Measurements from ENCODE around the gene GPRC5D. TPM values are rescaled to one million over a fixed set of nuclear protein-coding genes. Genes with fewer than 3 reads are reported as not detected.
A peak's percentile ranks its signal among the peaks of the same experiment; 100 is the strongest.

Gene GPRC5D
- polyA plus RNA-seq, 1 experiment: not detected

GRCh38 chr12:12899530-12900380, 52.2 kb downstream of the GPRC5D start:
- CTCF ChIA-PET: interaction anchor here (0.7 to 4.3 kb wide), 3 partner anchors 16 to 356 kb away, joined by 4 to 18 read pairs (median 12); no protein-coding TSS in a partner anchor

GRCh38 chr12:12898911-12899511, 53.0 kb downstream of the GPRC5D start:
- no peak for TF ChIP-seq CTCF (IDR thresholded peaks at IDR 0.05; ENCODE audit: low read depth, low read length)
- POLR2A ChIA-PET: interaction anchor here (0.5 kb wide), 1 partner anchor 98 kb away, joined by 6 read pairs; no protein-coding TSS in a partner anchor
- Histone ChIP-seq H3K9me3 (ENCODE audit: control insufficient read depth, insufficient read depth, low read length) (no peaks in the 10 kb centered on the region), H3K27ac (ENCODE audit: low read depth, low read length) (peak overlapping the region; percentile 84), H3K27me3 (ENCODE audit: control insufficient read depth, insufficient read depth, low read length) (no peaks in the 10 kb centered on the region), H3K4me3 (ENCODE audit: low read depth, low read length) (no peak overlapping the region)
- no peak for DNase-seq (ENCODE audit: low read depth, low spot score)
- CTCF ChIA-PET: interaction anchor here (0.7 to 4.3 kb wide), 3 partner anchors 17 to 357 kb away, joined by 4 to 18 read pairs (median 12); no protein-coding TSS in a partner anchor

More at GRCh38 chr12:12899530-12900380, 52.2 kb downstream of the GPRC5D start:
- TF ChIP-seq CTCF (IDR thresholded peaks at IDR 0.05; ENCODE audit: low read depth, low read length): no peak
- H3K27ac ChIP-seq (ENCODE audit: low read depth, low read length): peak overlapping the region; percentile 92
- H3K9me3 ChIP-seq (ENCODE audit: control insufficient read depth, insufficient read depth, low read length): no peaks in the 10 kb centered on the region
- POLR2A ChIA-PET: interaction anchor here (0.5 to 0.7 kb wide), 2 partner anchors 96 to 99 kb away, joined by 3 to 6 read pairs; no protein-coding TSS in a partner anchor
- no peaks in the 10 kb centered on the region for H3K27me3 ChIP-seq (ENCODE audit: control insufficient read depth, insufficient read depth, low read length)
- peak; percentile 94 for DNase-seq (ENCODE audit: low read depth, low spot score)
- peak overlapping the region; percentile 31; the same call in 1 of the 2 replicates for H3K4me3 ChIP-seq (ENCODE audit: low read depth, low read length)

- Histone ChIP-seq H3K27ac (ENCODE audit: low read depth, low read length) (peak overlapping the region; percentile 31), H3K9me3 (ENCODE audit: control insufficient read depth, insufficient read depth, low read length) (no peaks in the 10 kb centered on the region), H3K27me3 (ENCODE audit: control insufficient read depth, insufficient read depth, low read length) (no peaks in the 10 kb centered on the region), H3K4me3 (ENCODE audit: low read depth, low read length) (no peak overlapping the region)
- CTCF ChIA-PET: interaction anchor here (1.0 to 4.3 kb wide), 4 partner anchors 17 to 161 kb away, joined by 3 to 18 read pairs (median 8); no protein-coding TSS in a partner anchor
- no peak for TF ChIP-seq CTCF (IDR thresholded peaks at IDR 0.05; ENCODE audit: low read depth, low read length)
- DNase-seq (ENCODE audit: low read depth, low spot score): no peak
- POLR2A ChIA-PET: no interaction called here
Observed at GRCh38 chr12:12898136-12898717, 53.7 kb downstream of the GPRC5D start.

- H3K9me3 ChIP-seq (ENCODE audit: control insufficient read depth, insufficient read depth, low read length): no peaks in the 10 kb centered on the region
- no peak for DNase-seq (ENCODE audit: low read depth, low spot score)
- no peak overlapping the region for H3K27ac ChIP-seq (ENCODE audit: low read depth, low read length)
- no peak overlapping the region for H3K4me3 ChIP-seq (ENCODE audit: low read depth, low read length)
- no peaks in the 10 kb centered on the region for H3K27me3 ChIP-seq (ENCODE audit: control insufficient read depth, insufficient read depth, low read length)
- ChIA-PET CTCF (interaction anchor here (0.6 to 4.3 kb wide), 6 partner anchors 18 to 497 kb away, joined by 3 to 18 read pairs (median 4); no protein-coding TSS in a partner anchor), POLR2A (interaction anchor here (0.6 kb wide), 1 partner anchor 85 kb away, joined by 6 read pairs; no protein-coding TSS in a partner anchor)
- TF ChIP-seq CTCF (IDR thresholded peaks at IDR 0.05; ENCODE audit: low read depth, low read length): no peak
Observed at GRCh38 chr12:12897302-12897701, 54.7 kb downstream of the GPRC5D start.

Data from AG04450 (cell line).